Adrenal gland (tissue), 12 donors: Measurements from ENCODE around the gene RPS27. TPM values are rescaled to one million over a fixed set of nuclear protein-coding genes. Genes with fewer than 3 reads are reported as not detected.

ENCODE experiments used
- DNase-seq, 7 donors: peaks; one replicate each; pipeline ENCODE4 v3.0.0-alpha.2; 2019 to 2020
- H3K27ac ChIP-seq, 5 donors: fragments of 200-600 bp; sonication (generic) in 4 of 5; 1 replicate in 3 of 5; 2 replicates in 2 of 5; pipeline versions ENCODE4 v1.5.1 to v1.8.0; 2016 to 2020; ENCODE audit warnings: mild to moderate bottlenecking in 1 of 5
- H3K27me3 ChIP-seq: fragments of 200-600 bp; 2 replicates; pipeline ENCODE4 v1.8.0; 2021
- H3K36me3 ChIP-seq, 2 donors: fragments of 200-600 bp; replicated peaks in 1 of 2; 1 replicate in 1 of 2; 2 replicates in 1 of 2; pipeline versions ENCODE4 v1.5.1 to v1.8.0; 2018 to 2022
- H3K4me1 ChIP-seq, 2 donors: fragments of 200-600 bp; replicated peaks in 1 of 2; 1 replicate in 1 of 2; 2 replicates in 1 of 2; pipeline versions ENCODE4 v1.5.1 to v1.8.0; 2018 to 2021
- H3K4me3 ChIP-seq, 4 donors: fragments of 200-600 bp; sonication (generic) in 3 of 4; one replicate each; pipeline ENCODE4 v1.5.1; 2016 to 2018
- H3K9me3 ChIP-seq, 3 donors: fragments of 200-600 bp; sonication (generic) in 1 of 3; replicated peaks in 1 of 3; 1 replicate in 2 of 3; 2 replicates in 1 of 3; pipeline versions ENCODE4 v1.5.1 to v1.8.0; 2016 to 2021
- POLR2A ChIP-seq, 2 donors: fragments of 450-650 bp; IDR thresholded peaks; one replicate each; pipeline ENCODE4 v1.6.1; 2017; ENCODE audit warnings: antibody characterized with exemption in 2 of 2, mild to moderate bottlenecking in 2 of 2, moderate library complexity in 1 of 2
- WGBS, 4 donors: extraction: QIAGEN DNeasy Blood & Tissue Kit in 2 of 4; methylation state at CpG; one replicate each; pipeline versions ENCODE4 v1.1.5 to v1.1.7; 2013 to 2017; 5-methylcytosine and 5-hydroxymethylcytosine counted together
- intact Hi-C, 2 donors: fragments of 100-400 bp; cut with DNase I; formaldehyde crosslinking; loops; one replicate each; pipeline versions ENCODE4 v1.14.1 to v1.15.0; 2022 to 2023
- polyA plus RNA-seq, 3 donors: library from polyadenylated mRNA; stranded (reverse); fragments of 200-250 nt in 2 of 3; fragments of 350-450 nt in 1 of 3; fragmentation: Illumina TruSeq in 1 of 3; extraction: RNeasy Lipid Tissue Mini Kit (QIAGEN cat#74804) in 1 of 3; gene quantifications; one replicate each; pipeline ENCODE4 v1.2.3, GENCODE V29; 2013 to 2014
- total RNA-seq, 9 donors: library from RNA; depleted of rRNA in 4 of 9; stranded (reverse); fragments of >200 nt in 4 of 9; fragments of 120-200 nt in 1 of 9; fragmentation: NEBNext Ultra II Directional in 1 of 9; extraction: Animal tissue kit (Norgen Biotek cat#: 25700) in 1 of 9; gene quantifications; one replicate each; pipeline versions ENCODE4 v1.1.0 to v1.2.4, GENCODE V29; 2013 to 2023
- TF ChIP-seq, protein P1 (sequence below), 6 experiments: fragments of 450-650 bp in 4 of 6; fragments of 200-600 bp in 2 of 6; sonication (generic) in 1 of 6; IDR thresholded peaks; 1 replicate in 5 of 6; 2 replicates in 1 of 6; pipeline versions ENCODE4 v1.5.1 to v1.8.0; 2016 to 2021; ENCODE audit warnings: antibody characterized with exemption in 6 of 6, mild to moderate bottlenecking in 2 of 6, moderate library complexity in 1 of 6
- donor health status: healthy with polysubstance abuse.
- donor health status: Bipolar disorder and iron deficiency.
- donor health status: DM: yes; HTN: yes; CAD: no.
- donor health status: DM: no; HTN: no; CAD: no.
- donor health status: DM: no; HTN: no; CAD: no.
- donor health status: DM: yes; HTN: yes; CAD: no.

RPS27 gene
- total and polyA plus RNA-seq, 12 donors: 943 to 6,436 (median 1,761) TPM

DNA sequence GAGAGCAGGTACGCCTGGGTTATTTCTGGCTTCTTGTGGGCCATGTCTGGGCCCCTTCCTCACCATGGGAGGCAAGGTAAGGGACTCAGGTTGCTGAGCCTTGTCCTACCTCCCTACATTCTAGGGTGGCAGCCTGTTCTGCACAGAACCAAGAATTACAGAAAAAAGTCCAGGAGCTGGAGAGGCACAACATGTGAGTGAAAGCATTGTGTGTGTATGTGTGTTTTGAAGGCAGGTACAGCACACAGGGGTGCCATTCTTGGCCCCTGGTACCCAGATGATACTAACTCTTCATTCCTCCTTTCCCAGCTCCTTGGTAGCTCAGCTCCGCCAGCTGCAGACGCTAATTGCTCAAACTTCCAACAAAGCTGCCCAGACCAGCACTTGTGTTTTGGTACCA is 17.5 kb upstream of the RPS27 start:
- no peak for TF ChIP-seq POLR2A (IDR thresholded peaks at IDR 0.05)
- TF ChIP-seq, protein P1, sequence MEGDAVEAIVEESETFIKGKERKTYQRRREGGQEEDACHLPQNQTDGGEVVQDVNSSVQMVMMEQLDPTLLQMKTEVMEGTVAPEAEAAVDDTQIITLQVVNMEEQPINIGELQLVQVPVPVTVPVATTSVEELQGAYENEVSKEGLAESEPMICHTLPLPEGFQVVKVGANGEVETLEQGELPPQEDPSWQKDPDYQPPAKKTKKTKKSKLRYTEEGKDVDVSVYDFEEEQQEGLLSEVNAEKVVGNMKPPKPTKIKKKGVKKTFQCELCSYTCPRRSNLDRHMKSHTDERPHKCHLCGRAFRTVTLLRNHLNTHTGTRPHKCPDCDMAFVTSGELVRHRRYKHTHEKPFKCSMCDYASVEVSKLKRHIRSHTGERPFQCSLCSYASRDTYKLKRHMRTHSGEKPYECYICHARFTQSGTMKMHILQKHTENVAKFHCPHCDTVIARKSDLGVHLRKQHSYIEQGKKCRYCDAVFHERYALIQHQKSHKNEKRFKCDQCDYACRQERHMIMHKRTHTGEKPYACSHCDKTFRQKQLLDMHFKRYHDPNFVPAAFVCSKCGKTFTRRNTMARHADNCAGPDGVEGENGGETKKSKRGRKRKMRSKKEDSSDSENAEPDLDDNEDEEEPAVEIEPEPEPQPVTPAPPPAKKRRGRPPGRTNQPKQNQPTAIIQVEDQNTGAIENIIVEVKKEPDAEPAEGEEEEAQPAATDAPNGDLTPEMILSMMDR (IDR thresholded peaks at IDR 0.05): no peak
- Histone ChIP-seq H3K27ac (no peak overlapping the region), H3K36me3 (peaks cover 0 to 35% of the 10 kb centered on the region in 2 donors), H3K27me3 (no peaks in the 10 kb centered on the region), H3K4me1 (peaks cover 11 to 19% of the 10 kb centered on the region in 2 donors), H3K9me3 (no peaks in the 10 kb centered on the region), H3K4me3 (no peak overlapping the region)
- 88 to 95% (median 94%) methylated on average over 3 of the region's 3 CpGs for WGBS, 4 donors
- DNase-seq: no peak
- intact Hi-C loops: no loop called here

DNA sequence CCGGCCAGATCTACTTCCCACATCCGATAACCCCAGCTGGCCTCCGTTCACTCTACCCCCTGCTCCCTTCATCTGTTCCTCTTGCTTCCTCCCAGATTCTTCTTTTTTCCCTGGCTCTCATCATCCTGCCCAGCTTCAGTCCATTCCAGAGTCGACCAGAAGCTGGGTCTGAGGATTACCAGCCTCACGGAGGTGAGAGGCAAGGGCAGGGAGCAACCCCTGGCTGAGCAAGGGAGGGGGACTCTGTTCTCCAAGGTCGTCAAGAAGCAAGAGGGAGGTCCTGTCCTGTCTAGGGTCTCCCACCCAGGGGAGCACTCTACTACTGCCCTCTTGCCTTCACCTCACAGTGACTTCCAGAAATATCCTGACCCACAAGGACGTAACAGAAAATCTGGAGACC is 17.0 kb upstream of the RPS27 start:
- Histone ChIP-seq H3K36me3 (peaks cover 0 to 35% of the 10 kb centered on the region in 2 donors), H3K27me3 (no peaks in the 10 kb centered on the region), H3K27ac (no peak overlapping the region), H3K4me3 (no peak overlapping the region), H3K4me1 (peaks cover 16 to 20% of the 10 kb centered on the region in 2 donors), H3K9me3 (no peaks in the 10 kb centered on the region)
- DNase-seq: no peak
- TF ChIP-seq, protein P1 (IDR thresholded peaks at IDR 0.05): no peak
- no peak for TF ChIP-seq POLR2A (IDR thresholded peaks at IDR 0.05)
- 74 to 80% (median 74%) methylated on average over 7 of the region's 7 CpGs for WGBS, 4 donors
- intact Hi-C loops: no loop called here

DNA sequence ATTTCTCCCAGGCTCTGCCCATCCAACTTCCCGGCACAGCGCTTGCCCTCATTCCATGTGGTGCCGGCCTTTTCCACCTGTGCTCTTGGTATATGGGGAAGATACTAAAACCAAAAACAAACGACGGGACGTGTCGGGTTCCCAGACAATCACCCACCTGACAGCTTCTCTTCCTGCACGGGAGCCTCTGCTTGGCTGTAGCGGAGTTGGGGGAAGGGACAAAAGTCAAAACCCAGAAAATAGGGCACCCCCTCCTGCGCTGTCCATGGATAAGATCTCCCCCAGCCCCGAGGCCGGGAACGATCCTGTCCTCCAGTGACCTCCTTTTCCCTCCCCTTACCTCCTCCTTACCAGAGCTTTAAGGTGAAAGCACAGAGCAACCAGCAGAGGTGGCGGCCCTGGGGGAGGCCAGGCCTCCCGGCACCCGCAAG is 13.7 kb upstream of the RPS27 start:
- WGBS, 4 donors: 0 to 1% (median 0%) methylated on average over 11 to 16 of the region's 16 CpGs
- intact Hi-C loops: no loop called here
- H3K36me3 ChIP-seq: peaks cover 0 to 42% of the 10 kb centered on the region in 2 donors

DNA sequence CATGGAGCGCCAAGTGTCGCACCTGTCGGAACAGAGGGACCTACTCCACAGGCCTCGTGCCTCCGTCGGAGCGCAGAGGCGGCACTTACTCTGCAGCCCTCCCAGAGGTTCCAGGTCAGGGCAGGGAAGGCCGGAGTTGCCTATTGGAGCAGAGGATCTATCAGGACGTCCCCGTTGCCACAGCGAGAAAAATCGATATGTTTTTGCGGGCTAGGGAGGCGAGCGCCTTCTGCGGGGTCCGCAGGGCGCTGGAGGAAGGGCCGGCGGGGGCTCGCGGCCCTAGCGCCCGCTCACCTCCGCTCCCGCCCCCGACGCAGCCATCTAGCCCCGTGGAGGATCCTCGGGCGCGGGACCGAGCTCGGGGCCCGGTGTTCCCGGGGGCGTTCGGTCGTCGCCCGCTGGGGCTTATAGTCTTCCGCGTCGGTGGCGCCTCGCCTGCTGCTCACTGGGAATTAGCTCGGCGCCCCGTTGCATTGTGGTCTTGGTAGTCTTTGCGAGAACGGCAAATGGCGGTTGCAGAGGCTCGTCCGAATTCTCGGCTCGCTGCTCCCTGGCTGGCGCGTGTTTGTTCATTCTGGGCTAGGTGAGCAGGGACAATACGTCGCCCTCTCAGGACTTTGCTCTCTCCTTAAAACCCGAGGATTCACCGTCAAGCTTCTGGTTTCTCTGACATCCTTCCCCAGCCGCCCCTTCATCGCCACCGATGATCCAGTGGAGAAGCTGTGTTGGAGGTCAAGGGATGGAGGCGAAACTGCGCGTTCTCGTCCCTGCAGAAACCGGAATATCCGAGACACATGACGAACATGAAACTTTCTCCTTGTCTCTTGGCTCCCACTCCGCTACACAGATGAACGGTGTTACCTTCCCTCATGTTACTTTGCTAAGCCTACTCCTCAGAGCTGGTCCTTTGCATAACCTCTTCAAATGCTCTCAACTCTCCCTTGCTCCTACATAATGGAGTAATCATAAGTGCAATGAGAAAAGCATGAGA is 13.0 kb upstream of the RPS27 start, which contains the start of gene JTB:
Gene JTB, minus strand, starts transcription at position 425 of the 991 bp plus-strand sequence. Its CDS starts 422 bp downstream, at position 3.
- Histone ChIP-seq H3K27ac (peak within 1 kb of the TSS; percentile 34 to 93 (median 90)), H3K9me3 (no peaks in the 10 kb centered on the region), H3K4me3 (peak within 1 kb of the TSS; percentile 52 to 87 (median 78)), H3K36me3 (peaks cover 0 to 45% of the 10 kb centered on the region in 2 donors), H3K27me3 (no peaks in the 10 kb centered on the region), H3K4me1 (peaks cover 17 to 18% of the 10 kb centered on the region in 2 donors)
- WGBS, 4 donors: 0 to 1% (median 0%) methylated on average over 40 to 75 of the region's 75 CpGs
- DNase-seq: peak; percentile 88 to 96 (median 92)
- intact Hi-C loops: no loop called here
- TF ChIP-seq POLR2A (IDR thresholded peaks at IDR 0.05): peak; percentile 82 to 84
- TF ChIP-seq, protein P1 (IDR thresholded peaks at IDR 0.05): peak in 1 of 6 experiments; percentile 12

More for the DNA sequence above, 13.7 kb upstream of the RPS27 start:
- Histone ChIP-seq H3K4me1 (peaks cover 17 to 18% of the 10 kb centered on the region in 2 donors), H3K27ac (peak overlapping the region; percentile 34 to 93 (median 90)), H3K27me3 (no peaks in the 10 kb centered on the region), H3K4me3 (peak overlapping the region; percentile 52 to 87 (median 78)), H3K9me3 (no peaks in the 10 kb centered on the region)
- peak in 1 of 7 donors; percentile 44 for DNase-seq
- TF ChIP-seq, protein P1 (IDR thresholded peaks at IDR 0.05): no peak
- TF ChIP-seq POLR2A (IDR thresholded peaks at IDR 0.05): no peak
